HCT116 (cell line): ENCODE results near the gene DMD. TPM values are rescaled to one million over a fixed set of nuclear protein-coding genes. Genes with fewer than 3 reads are reported as not detected.

Experiments
- ATAC-seq: fragments of 200-7000 bp; cut with Tn5 transposase; 2 replicates; pipeline ENCODE4 v1.9.1; 2020; ENCODE audit warnings: mild to moderate bottlenecking, moderate library complexity
- BruUV-seq: library from RNA; stranded (reverse); fragments of 400-500 nt; replicated peaks from 2 replicates; lab custom pipeline; 2021; lab: Mats Ljungman, UMichigan
- CTCF ChIA-PET: fragments of 300-600 bp; sonication (Branson Sonifier 250); formaldehyde crosslinking; loops from one replicate; lab custom pipeline; 2021; ENCODE audit warnings: antibody characterized with exemption; lab: Charles Lee
- POLR2A ChIA-PET: fragments of 300-600, 350-600 bp; sonication (Branson Sonifier 250); formaldehyde crosslinking; loops from one replicate; lab custom pipeline; 2021; ENCODE audit warnings: antibody characterized with exemption; lab: Charles Lee
- RAD21 ChIA-PET, 2 experiments: fragments of 300-600 bp; sonication (Branson Sonifier 250); formaldehyde crosslinking; loops; one replicate each; lab custom pipeline; 2023; ENCODE audit warnings: low total read pairs in 2 of 2; ENCODE audit not compliant: uncharacterized antibody in 2 of 2, unreplicated experiment in 2 of 2, low non-redundant PET in 1 of 2; lab: Charles Lee
- DNase-seq: peaks from one replicate; pipeline ENCODE4 v3.0.0-alpha.2; 2010; ENCODE audit warnings: low read depth, low spot score
- H2AFZ ChIP-seq: fragments of 200-600 bp; shearing (Covaris generic), sonication (generic); 2 replicates; pipeline ENCODE4 v1.6.1; 2017; ENCODE audit warnings: low read depth, mixed run types, mixed read lengths, antibody characterized with exemption, low read length; ENCODE audit not compliant: poor library complexity, severe bottlenecking
- H3K27ac ChIP-seq: 2 replicates; pipeline ENCODE4 v1.5.1; 2012; ENCODE audit warnings: low read depth, low read length
- H3K27me3 ChIP-seq: fragments of 200-600 bp; sonication (generic); 2 replicates; pipeline ENCODE4 v1.6.1; 2016; ENCODE audit warnings: mixed run types, low read length, mixed read lengths; ENCODE audit not compliant: insufficient read depth
- H3K36me3 ChIP-seq, 2 experiments: fragments of 200-500 bp in 1 of 2; fragments of 200-600 bp in 1 of 2; sonication (Bioruptor generic) in 1 of 2; sonication (generic) in 1 of 2; 2 replicates each; pipeline versions ENCODE4 v1.5.1 to v1.6.1; 2014 to 2016; ENCODE audit warnings: low read length in 2 of 2, inconsistent platforms in 1 of 2, mixed read lengths in 1 of 2, mixed run types in 1 of 2; ENCODE audit not compliant: insufficient read depth in 2 of 2, control insufficient read depth in 1 of 2
- H3K4me1 ChIP-seq, 2 experiments: fragments of 200-600 bp in 1 of 2; sonication (generic) in 1 of 2; 2 replicates each; pipeline versions ENCODE4 v1.5.1 to v1.6.1; 2012 to 2017; ENCODE audit warnings: low read length in 2 of 2, inconsistent platforms in 1 of 2, mild to moderate bottlenecking in 1 of 2, mixed read lengths in 1 of 2, mixed run types in 1 of 2, moderate library complexity in 1 of 2; ENCODE audit not compliant: insufficient read depth in 2 of 2, control insufficient read depth in 1 of 2
- H3K4me2 ChIP-seq: fragments of 200-600 bp; sonication (generic); 2 replicates; pipeline ENCODE4 v1.6.1; 2017; ENCODE audit warnings: mixed run types, low read length, mixed read lengths
- H3K4me3 ChIP-seq, 2 experiments: fragments of 200-600 bp in 1 of 2; sonication (generic) in 1 of 2; replicated peaks in 1 of 2; 2 replicates each; pipeline ENCODE4 v1.5.1; 2011 to 2016; ENCODE audit warnings: low read length in 2 of 2, control low read depth in 1 of 2, low read depth in 1 of 2, mild to moderate bottlenecking in 1 of 2, mixed read lengths in 1 of 2, mixed run types in 1 of 2
- H3K79me2 ChIP-seq: fragments of 200-600 bp; sonication (generic); 2 replicates; pipeline ENCODE4 v1.6.1; 2017; ENCODE audit warnings: mild to moderate bottlenecking, mixed run types, low read length, moderate library complexity, mixed read lengths; ENCODE audit not compliant: insufficient read depth
- H3K9ac ChIP-seq: fragments of 200-600 bp; sonication (generic); 2 replicates; pipeline ENCODE4 v1.6.1; 2016; ENCODE audit warnings: low read length, mixed read lengths
- H3K9me2 ChIP-seq: fragments of 200-600 bp; sonication (generic), shearing (Covaris generic); 2 replicates; pipeline ENCODE4 v1.6.1; 2017; ENCODE audit warnings: mixed run types, mild to moderate bottlenecking, moderate library complexity; ENCODE audit not compliant: insufficient read depth
- H3K9me3 ChIP-seq, 2 experiments: fragments of 200-500 bp in 1 of 2; fragments of 200-600 bp in 1 of 2; sonication (Bioruptor generic) in 1 of 2; sonication (generic) in 1 of 2; 2 replicates each; pipeline ENCODE4 v1.6.1; 2014 to 2017; ENCODE audit warnings: low read length in 2 of 2, mixed read lengths in 2 of 2, inconsistent platforms in 1 of 2, low read depth in 1 of 2, mild to moderate bottlenecking in 1 of 2, mixed run types in 1 of 2, moderate library complexity in 1 of 2; ENCODE audit not compliant: control insufficient read depth in 1 of 2, insufficient read depth in 1 of 2
- H4K20me1 ChIP-seq: fragments of 200-600 bp; sonication (generic), shearing (Covaris generic); 2 replicates; pipeline ENCODE4 v1.6.1; 2017; ENCODE audit warnings: mixed run types, mild to moderate bottlenecking, moderate library complexity; ENCODE audit not compliant: insufficient read depth
- CBX3 ChIP-seq: IDR thresholded peaks from 2 replicates; pipeline ENCODE4 v1.6.1; 2012; ENCODE audit warnings: low read depth
- CEBPB ChIP-seq: IDR thresholded peaks from 2 replicates; pipeline ENCODE4 v1.6.1; 2012; ENCODE audit warnings: low read depth
- EGR1 ChIP-seq: IDR thresholded peaks from 2 replicates; pipeline ENCODE4 v1.6.1; 2012; ENCODE audit warnings: low read depth
- ELF1 ChIP-seq: IDR thresholded peaks from 2 replicates; pipeline ENCODE4 v1.6.1; 2012; ENCODE audit warnings: low read depth, borderline replicate concordance
- FOSL1 ChIP-seq: IDR thresholded peaks from 2 replicates; pipeline ENCODE4 v1.6.1; 2012; ENCODE audit warnings: low read depth
- JUND ChIP-seq: IDR thresholded peaks from 2 replicates; pipeline ENCODE4 v1.6.1; 2012
- POLR2AphosphoS5 ChIP-seq: IDR thresholded peaks from 2 replicates; pipeline ENCODE4 v1.6.1; 2011; ENCODE audit warnings: mild to moderate bottlenecking, low read depth, low read length, moderate library complexity
- SIN3A ChIP-seq: IDR thresholded peaks from 2 replicates; pipeline ENCODE4 v1.6.1; 2012; ENCODE audit warnings: low read depth
- SP1 ChIP-seq: IDR thresholded peaks from 2 replicates; pipeline ENCODE4 v1.6.1; 2012; ENCODE audit warnings: low read depth
- SRF ChIP-seq: IDR thresholded peaks from 2 replicates; pipeline ENCODE4 v1.6.1; 2012; ENCODE audit warnings: low read depth
- TCF7L2 ChIP-seq: IDR thresholded peaks from 2 replicates; pipeline ENCODE4 v1.7.0; 2011; ENCODE audit warnings: borderline replicate concordance, inconsistent platforms; ENCODE audit not compliant: insufficient read depth, insufficient read length; ENCODE audit errors: extremely low read depth
- ZNF274 ChIP-seq: fragments of 200-500 bp; sonication (Bioruptor generic); IDR thresholded peaks from 2 replicates; pipeline ENCODE4 v1.6.1; 2014; ENCODE audit warnings: mild to moderate bottlenecking, low read depth, low read length, inconsistent platforms
- intact Hi-C: fragments of 100-400 bp; cut with micrococcal nuclease; formaldehyde crosslinking; loops from 2 replicates; pipeline ENCODE4 v1.10.0; 2022
- total RNA-seq: library from RNA; stranded (reverse); gene quantifications from one replicate; pipeline ENCODE4 v1.2.1, GENCODE V29; 2021; ENCODE audit not compliant: unreplicated experiment
- TF ChIP-seq, protein P1 (sequence below): IDR thresholded peaks from 2 replicates; pipeline ENCODE4 v1.6.1; 2012
- TF ChIP-seq, protein P2 (sequence below): IDR thresholded peaks from 2 replicates; pipeline ENCODE4 v1.6.1; 2012; ENCODE audit warnings: low read depth

Gene DMD
- total RNA-seq, 1 experiment from 2014 or later, result 0.05 TPM

DNA sequence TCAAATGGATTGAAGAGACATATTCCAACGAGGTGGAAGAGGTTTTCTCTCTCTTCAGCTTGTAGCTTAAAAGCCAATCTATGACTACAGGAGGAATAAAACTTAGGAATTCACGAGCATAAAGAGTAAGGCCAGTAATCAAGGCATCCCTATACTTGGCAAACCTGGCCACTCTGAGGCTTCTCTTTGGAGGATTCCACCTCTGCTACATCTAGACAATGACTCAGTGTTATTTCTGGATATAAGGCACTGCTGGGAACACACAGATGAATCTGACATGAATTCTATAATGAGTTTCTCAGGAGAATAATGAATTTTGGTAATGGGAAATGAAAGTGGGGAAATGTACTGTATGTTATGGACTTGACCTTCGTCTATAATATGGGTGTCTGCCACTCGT, 1123.7 kb downstream of the DMD start:
- Histone ChIP-seq H3K36me3 (no peaks in the 10 kb centered on the region), H3K9me3 (no peaks in the 10 kb centered on the region), H3K79me2 (no peaks in the 10 kb centered on the region), H3K4me2 (no peak overlapping the region), H3K9me2 (no peaks in the 10 kb centered on the region), H3K9ac (no peak overlapping the region), H2AFZ (no peak overlapping the region), H3K4me3 (no peak overlapping the region), H3K27ac (no peak overlapping the region), H4K20me1 (no peaks in the 10 kb centered on the region), H3K4me1 (no peaks in the 10 kb centered on the region), H3K27me3 (no peaks in the 10 kb centered on the region)
- no peak for TF ChIP-seq EGR1
- TF ChIP-seq, protein P1, sequence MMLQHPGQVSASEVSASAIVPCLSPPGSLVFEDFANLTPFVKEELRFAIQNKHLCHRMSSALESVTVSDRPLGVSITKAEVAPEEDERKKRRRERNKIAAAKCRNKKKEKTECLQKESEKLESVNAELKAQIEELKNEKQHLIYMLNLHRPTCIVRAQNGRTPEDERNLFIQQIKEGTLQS, result no peak
- TF ChIP-seq POLR2AphosphoS5, result no peak
- TF ChIP-seq ELF1, result no peak
- no peak for TF ChIP-seq SIN3A
- no peak for TF ChIP-seq ZNF274
- TF ChIP-seq CEBPB, result no peak
- TF ChIP-seq CBX3, result no peak
- ATAC-seq, result no peak
- ChIA-PET RAD21 (no interaction called here), CTCF (no interaction called here), POLR2A (no interaction called here)
- DNase-seq, result no peak
- intact Hi-C loops, result no loop called here
- BruUV-seq, result no TSS peak

DNA sequence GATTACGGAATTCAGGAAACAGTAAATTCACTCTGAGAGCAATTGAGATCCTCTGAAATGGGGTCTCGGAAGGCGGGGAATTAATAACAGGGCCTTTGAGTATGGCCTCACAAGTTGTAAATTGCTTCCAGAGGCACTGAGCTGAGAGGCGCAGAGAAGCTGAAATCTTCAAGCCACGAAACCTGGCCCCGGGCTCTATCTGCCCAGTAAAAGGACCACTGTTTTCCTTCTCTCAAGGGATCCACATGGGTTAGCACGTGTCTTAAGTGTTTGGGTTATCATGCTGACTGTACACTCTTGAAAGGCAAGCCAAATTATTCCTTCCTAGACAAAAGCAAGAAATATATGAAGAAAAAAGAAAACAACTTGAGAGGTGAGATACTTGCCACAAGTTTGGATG, 1126.6 kb downstream of the DMD start:
- no peak overlapping the region for H3K4me2 ChIP-seq
- BruUV-seq, result no TSS peak
- no peaks in the 10 kb centered on the region for H3K4me1 ChIP-seq
- no peak overlapping the region for H3K9ac ChIP-seq
- TF ChIP-seq POLR2AphosphoS5 (no peak), TCF7L2 (no peak), EGR1 (no peak), SRF (no peak), CBX3 (no peak), SP1 (no peak), FOSL1 (no peak), ZNF274 (no peak), JUND (no peak)
- TF ChIP-seq, protein P2, sequence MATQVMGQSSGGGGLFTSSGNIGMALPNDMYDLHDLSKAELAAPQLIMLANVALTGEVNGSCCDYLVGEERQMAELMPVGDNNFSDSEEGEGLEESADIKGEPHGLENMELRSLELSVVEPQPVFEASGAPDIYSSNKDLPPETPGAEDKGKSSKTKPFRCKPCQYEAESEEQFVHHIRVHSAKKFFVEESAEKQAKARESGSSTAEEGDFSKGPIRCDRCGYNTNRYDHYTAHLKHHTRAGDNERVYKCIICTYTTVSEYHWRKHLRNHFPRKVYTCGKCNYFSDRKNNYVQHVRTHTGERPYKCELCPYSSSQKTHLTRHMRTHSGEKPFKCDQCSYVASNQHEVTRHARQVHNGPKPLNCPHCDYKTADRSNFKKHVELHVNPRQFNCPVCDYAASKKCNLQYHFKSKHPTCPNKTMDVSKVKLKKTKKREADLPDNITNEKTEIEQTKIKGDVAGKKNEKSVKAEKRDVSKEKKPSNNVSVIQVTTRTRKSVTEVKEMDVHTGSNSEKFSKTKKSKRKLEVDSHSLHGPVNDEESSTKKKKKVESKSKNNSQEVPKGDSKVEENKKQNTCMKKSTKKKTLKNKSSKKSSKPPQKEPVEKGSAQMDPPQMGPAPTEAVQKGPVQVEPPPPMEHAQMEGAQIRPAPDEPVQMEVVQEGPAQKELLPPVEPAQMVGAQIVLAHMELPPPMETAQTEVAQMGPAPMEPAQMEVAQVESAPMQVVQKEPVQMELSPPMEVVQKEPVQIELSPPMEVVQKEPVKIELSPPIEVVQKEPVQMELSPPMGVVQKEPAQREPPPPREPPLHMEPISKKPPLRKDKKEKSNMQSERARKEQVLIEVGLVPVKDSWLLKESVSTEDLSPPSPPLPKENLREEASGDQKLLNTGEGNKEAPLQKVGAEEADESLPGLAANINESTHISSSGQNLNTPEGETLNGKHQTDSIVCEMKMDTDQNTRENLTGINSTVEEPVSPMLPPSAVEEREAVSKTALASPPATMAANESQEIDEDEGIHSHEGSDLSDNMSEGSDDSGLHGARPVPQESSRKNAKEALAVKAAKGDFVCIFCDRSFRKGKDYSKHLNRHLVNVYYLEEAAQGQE, result no peak
- TF ChIP-seq, protein P1, result no peak
- H3K27ac ChIP-seq, result no peak overlapping the region
- no peaks in the 10 kb centered on the region for H3K36me3 ChIP-seq
- ChIA-PET CTCF (no interaction called here), RAD21 (no interaction called here), POLR2A (no interaction called here)
- no peaks in the 10 kb centered on the region for H3K27me3 ChIP-seq
- H3K9me3 ChIP-seq, result no peaks in the 10 kb centered on the region
- DNase-seq (no peak), ATAC-seq (no peak)
- H3K4me3 ChIP-seq, result no peak overlapping the region
- no peaks in the 10 kb centered on the region for H3K9me2 ChIP-seq
- H4K20me1 ChIP-seq, result no peaks in the 10 kb centered on the region
- H3K79me2 ChIP-seq, result no peaks in the 10 kb centered on the region
- H2AFZ ChIP-seq, result no peak overlapping the region
- intact Hi-C loops, result no loop called here
